Measurements from ENCODE around the gene NPRL2.

DNA sequence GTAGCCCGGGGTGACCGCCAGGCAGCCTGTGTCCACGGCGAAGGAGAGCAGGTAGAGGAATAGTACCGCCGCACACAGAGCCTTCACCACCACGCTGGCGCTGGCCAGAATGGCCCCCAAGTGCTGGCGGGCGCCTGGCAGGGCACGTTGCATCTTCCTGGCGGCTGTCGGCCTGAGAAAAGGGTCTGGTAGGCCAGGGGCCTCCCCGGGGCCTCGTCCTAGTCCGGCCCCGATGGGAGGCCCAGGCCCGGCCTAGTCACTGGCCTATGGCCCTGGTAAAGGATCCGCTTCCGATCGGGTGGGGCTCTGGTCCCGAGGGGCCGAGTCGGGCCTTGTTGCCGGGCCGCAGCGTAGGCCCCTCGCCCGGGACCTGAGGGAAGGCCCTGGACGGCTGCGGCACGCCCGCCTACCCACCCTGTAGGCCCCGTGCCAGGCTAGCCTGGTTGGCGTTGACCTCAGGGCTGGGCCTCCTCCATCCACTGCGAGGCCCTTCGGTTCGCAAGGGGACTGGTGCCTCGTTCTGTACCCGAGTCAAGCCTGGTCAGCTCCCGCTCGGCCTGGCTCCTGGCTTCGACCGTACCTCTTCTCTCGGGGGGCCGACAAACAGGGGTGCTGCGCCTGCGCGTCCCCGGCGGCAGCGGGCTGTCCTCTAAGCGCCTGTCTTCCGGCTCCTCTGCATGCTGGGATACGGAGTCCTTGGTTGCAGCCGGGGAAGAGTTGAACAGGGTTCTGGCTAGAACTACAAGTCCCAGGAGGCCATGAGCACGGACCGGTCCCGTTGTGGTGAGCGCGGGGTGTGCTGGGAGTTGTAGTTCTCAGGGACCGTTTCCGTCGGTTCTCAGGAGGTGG is 8.6 kb upstream of the NPRL2 start, which contains the start of gene TMEM115:
- TF ChIP-seq, protein P1, sequence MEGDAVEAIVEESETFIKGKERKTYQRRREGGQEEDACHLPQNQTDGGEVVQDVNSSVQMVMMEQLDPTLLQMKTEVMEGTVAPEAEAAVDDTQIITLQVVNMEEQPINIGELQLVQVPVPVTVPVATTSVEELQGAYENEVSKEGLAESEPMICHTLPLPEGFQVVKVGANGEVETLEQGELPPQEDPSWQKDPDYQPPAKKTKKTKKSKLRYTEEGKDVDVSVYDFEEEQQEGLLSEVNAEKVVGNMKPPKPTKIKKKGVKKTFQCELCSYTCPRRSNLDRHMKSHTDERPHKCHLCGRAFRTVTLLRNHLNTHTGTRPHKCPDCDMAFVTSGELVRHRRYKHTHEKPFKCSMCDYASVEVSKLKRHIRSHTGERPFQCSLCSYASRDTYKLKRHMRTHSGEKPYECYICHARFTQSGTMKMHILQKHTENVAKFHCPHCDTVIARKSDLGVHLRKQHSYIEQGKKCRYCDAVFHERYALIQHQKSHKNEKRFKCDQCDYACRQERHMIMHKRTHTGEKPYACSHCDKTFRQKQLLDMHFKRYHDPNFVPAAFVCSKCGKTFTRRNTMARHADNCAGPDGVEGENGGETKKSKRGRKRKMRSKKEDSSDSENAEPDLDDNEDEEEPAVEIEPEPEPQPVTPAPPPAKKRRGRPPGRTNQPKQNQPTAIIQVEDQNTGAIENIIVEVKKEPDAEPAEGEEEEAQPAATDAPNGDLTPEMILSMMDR (IDR thresholded peaks at IDR 0.05; ENCODE audit: low read depth, low read length) = no peak
- peak; percentile 57 for TF ChIP-seq MYC (IDR thresholded peaks at IDR 0.05; ENCODE audit: low read depth, low read length)
